Measurements from ENCODE around the gene GPATCH2. TPM values are rescaled to one million over a fixed set of nuclear protein-coding genes. Genes with fewer than 3 reads are reported as not detected.

Gene GPATCH2
- total and polyA plus RNA-seq, 10 of the 15 experiments (the other 5 are each of a cell fraction or from before 2014, with no cell fraction given): 3.2 to 12.2 (median 5.4) TPM

GRCh38 chr1:217506878-217507277 is 124.0 kb downstream of the GPATCH2 start (continued):
- TF ChIP-seq USF1 (IDR thresholded peaks at IDR 0.05; ENCODE audit: borderline replicate concordance, extremely low read length, insufficient read depth, low read depth, low read length) (no peak), SKIL (IDR thresholded peaks at IDR 0.05; ENCODE audit: low read depth, poor library complexity, severe bottlenecking) (no peak)

GRCh38 chr1:217498209-217498608 is 132.7 kb downstream of the GPATCH2 start:
- Histone ChIP-seq H3K9ac (ENCODE audit: control insufficient read depth, insufficient read depth, low read length) (no peak overlapping the region), H3K27me3 (replicated peaks in 1 of 2; ENCODE audit: control insufficient read depth in 2 of 2, insufficient read depth in 2 of 2, low read length in 1 of 2) (no peaks in the 10 kb centered on the region), H3K4me1 (ENCODE audit: control insufficient read depth, insufficient read depth, low read length) (peaks cover 9% of the 10 kb centered on the region), H3K27ac (ENCODE audit: control insufficient read depth, insufficient read depth) (no peak overlapping the region), H3K9me3 (replicated peaks; ENCODE audit: control insufficient read depth, insufficient read depth, low read length) (no peaks in the 10 kb centered on the region), H2AFZ (ENCODE audit: control insufficient read depth, low read depth, low read length) (no peak overlapping the region), H3K4me2 (ENCODE audit: control insufficient read depth, insufficient read depth) (no peak overlapping the region), H3K79me2 (ENCODE audit: control insufficient read depth, insufficient read depth, low read length) (no peaks in the 10 kb centered on the region), H3K36me3 (ENCODE audit: control insufficient read depth in 2 of 2, insufficient read depth in 2 of 2, low read length in 1 of 2) (no peaks in the 10 kb centered on the region), H4K20me1 (ENCODE audit: control insufficient read depth, insufficient read depth) (no peaks in the 10 kb centered on the region), H3K4me3 (no peak overlapping the region)
- POLR2A ChIA-PET: no interaction called here
- CTCF ChIA-PET: interaction anchor here (1.6 kb wide), 1 partner anchor 162 kb away, joined by 3 read pairs; no protein-coding TSS in a partner anchor
- no peak for ATAC-seq
- DNase-seq (ENCODE audit: low read depth, low spot score): no peak
- SMC1A ChIA-PET (ENCODE audit: uncharacterized antibody, unreplicated experiment): no interaction called here
- intact Hi-C loops (cut with micrococcal nuclease; ENCODE audit: unreplicated experiment) (no loop called here), in situ Hi-C loops (cut with MboI) (no loop called here)
- RAD21 ChIA-PET (ENCODE audit: unreplicated experiment): no interaction called here
- WGBS (ENCODE audit: insufficient coverage, insufficient replicate concordance, low lambda C conversion rate, missing lambda C conversion rate): 96% methylated on average over 5 of the region's 5 CpGs
- no TSS peak for BruUV-seq (replicated peaks)
- TF ChIP-seq RB1 (IDR thresholded peaks at IDR 0.05; ENCODE audit: borderline replicate concordance): no peak
- no peak for TF ChIP-seq ZZZ3 (IDR thresholded peaks at IDR 0.05; ENCODE audit: control insufficient read depth, insufficient read length, low read depth)
- TF ChIP-seq NKRF (conservative IDR thresholded peaks at IDR 0.05): no peak
- no peak for TF ChIP-seq HDAC2 (IDR thresholded peaks at IDR 0.05)
- TF ChIP-seq ATF7 (IDR thresholded peaks at IDR 0.05; ENCODE audit: low read depth): no peak
- no peak for TF ChIP-seq FOS (IDR thresholded peaks at IDR 0.05; ENCODE audit: borderline replicate concordance, extremely low read depth, insufficient read length)
- no peak for TF ChIP-seq FOXM1 (IDR thresholded peaks at IDR 0.05; ENCODE audit: low read depth, low read length)
- no peak for TF ChIP-seq ASH2L (IDR thresholded peaks at IDR 0.05; ENCODE audit: borderline replicate concordance, low read depth)
- no peak for TF ChIP-seq SP1 (IDR thresholded peaks at IDR 0.05; ENCODE audit: low read depth, low read length)
- FAIRE-seq: no peak

Data from GM12878 (cell line).